COLO829 (cell line): ENCODE results near the gene BLTP3B.
A peak's percentile ranks its signal among the peaks of the same experiment; 100 is the strongest.
"Not testable (repeated sequence)": the region's sequence is repeated elsewhere in the genome, so short reads cannot be mapped to it uniquely, and the experiment has no call there.

Experiments used
- DNase-seq: peaks from one replicate; pipeline ENCODE4 v3.0.0; 2012; ENCODE audit warnings: low spot score

BLTP3B gene

GRCh38 chr12:100142851-100143559 is at the start of gene BLTP3B:
TSS of gene BLTP3B (minus strand) at chr12:100142874. CDS start at chr12:100142635, 239 bp downstream.
- peak; percentile 68 for DNase-seq

GRCh38 chr12:100189636-100190394 is 47.1 kb upstream of the BLTP3B start:
- no peak for DNase-seq

- DNase-seq: not testable (repeated sequence)
Observed at GRCh38 chr12:100188888-100189635, 46.4 kb upstream of the BLTP3B start.

- no peak for DNase-seq
Observed at GRCh38 chr12:100187857-100188519, 45.3 kb upstream of the BLTP3B start.

- no peak for DNase-seq
Observed at GRCh38 chr12:100187068-100187467, 44.4 kb upstream of the BLTP3B start.

- no peak for DNase-seq
Observed at GRCh38 chr12:100186071-100186470, 43.4 kb upstream of the BLTP3B start.

- DNase-seq: no peak
Observed at GRCh38 chr12:100185361-100185894, 42.8 kb upstream of the BLTP3B start.

GRCh38 chr12:100184549-100185145 is 42.0 kb upstream of the BLTP3B start:
- no peak for DNase-seq

- no peak for DNase-seq
Observed at GRCh38 chr12:100179252-100179651, 36.6 kb upstream of the BLTP3B start.

GRCh38 chr12:100176493-100176892 is 33.8 kb upstream of the BLTP3B start:
- DNase-seq: not testable (repeated sequence)

- DNase-seq: no peak
Observed at GRCh38 chr12:100174495-100174894, 31.8 kb upstream of the BLTP3B start.

GRCh38 chr12:100173111-100173510 is 30.4 kb upstream of the BLTP3B start:
- DNase-seq: no peak

GRCh38 chr12:100171248-100171647 is 28.6 kb upstream of the BLTP3B start:
- no peak for DNase-seq

- DNase-seq: no peak
Observed at GRCh38 chr12:100170313-100170858, 27.7 kb upstream of the BLTP3B start.

GRCh38 chr12:100169345-100169744 is 26.7 kb upstream of the BLTP3B start:
- DNase-seq: no peak

- DNase-seq: no peak
Observed at GRCh38 chr12:100168562-100168961, 25.9 kb upstream of the BLTP3B start.

- no peak for DNase-seq
Observed at GRCh38 chr12:100166232-100166631, 23.6 kb upstream of the BLTP3B start.

GRCh38 chr12:100165356-100165755 is 22.7 kb upstream of the BLTP3B start:
- no peak for DNase-seq

GRCh38 chr12:100164153-100164704 is 21.6 kb upstream of the BLTP3B start:
- DNase-seq: no peak

- peak; percentile 77 for DNase-seq
Observed at GRCh38 chr12:100163416-100164152, 20.9 kb upstream of the BLTP3B start.
